H1 (cell line): ENCODE results near the gene P4HA1.

Source experiments
- CEBPB ChIP-seq: IDR thresholded peaks from 2 replicates; pipeline ENCODE4 v1.6.1; 2012; ENCODE audit warnings: low read depth, low read length
- CHD2 ChIP-seq: IDR thresholded peaks from 2 replicates; pipeline ENCODE4 v1.6.1; 2012; ENCODE audit warnings: low read length, improper control_type of control experiment
- CTCF ChIP-seq, 3 experiments: IDR thresholded peaks; 1 replicate in 2 of 3; 2 replicates in 1 of 3; pipeline versions ENCODE4 v1.5.1 to v1.6.1; 2011; ENCODE audit warnings: low read length in 3 of 3, mild to moderate bottlenecking in 3 of 3, inconsistent platforms in 2 of 3, low read depth in 1 of 3, moderate library complexity in 1 of 3; ENCODE audit not compliant: insufficient read depth in 1 of 3; ENCODE audit errors: control extremely low read depth in 1 of 3
- FOSL1 ChIP-seq: IDR thresholded peaks from 2 replicates; pipeline ENCODE4 v1.6.1; 2011; ENCODE audit warnings: mild to moderate bottlenecking, low read depth, low read length, moderate library complexity; ENCODE audit not compliant: insufficient read depth
- GABPA ChIP-seq: IDR thresholded peaks from 2 replicates; pipeline ENCODE4 v1.6.1; 2011; ENCODE audit warnings: mild to moderate bottlenecking, low read length, moderate library complexity, borderline replicate concordance; ENCODE audit not compliant: insufficient read depth
- POLR2A ChIP-seq, 2 experiments: IDR thresholded peaks; 1 replicate in 1 of 2; 2 replicates in 1 of 2; pipeline ENCODE4 v1.6.1; 2011; ENCODE audit warnings: low read depth in 2 of 2, low read length in 2 of 2, mild to moderate bottlenecking in 2 of 2; ENCODE audit errors: control extremely low read depth in 1 of 2
- YY1 ChIP-seq: IDR thresholded peaks from 2 replicates; pipeline ENCODE4 v1.6.1; 2011; ENCODE audit warnings: low read depth, mild to moderate bottlenecking, low read length
- ZNF274 ChIP-seq: IDR thresholded peaks from 2 replicates; pipeline ENCODE4 v1.7.0; 2012; ENCODE audit warnings: low read length, borderline replicate concordance; ENCODE audit errors: extremely low read depth
- TF ChIP-seq, protein P1 (sequence below): IDR thresholded peaks from 2 replicates; pipeline ENCODE4 v1.6.1; 2011; ENCODE audit warnings: low read length, improper control_type of control experiment

GRCh38 chr10:73060738-73061635, 35.7 kb downstream of the P4HA1 start:
- no peak for TF ChIP-seq CEBPB
- no peak for TF ChIP-seq CHD2
- TF ChIP-seq POLR2A (IDR thresholded peaks at IDR 0.05; ENCODE audit: control extremely low read depth in 1 of 2, low read depth in 2 of 2, low read length in 2 of 2) = no peak
- TF ChIP-seq FOSL1 = no peak
- peak in 2 of 3 experiments; percentile 40 to 52; a peak in 2 of 4 replicates for TF ChIP-seq CTCF (IDR thresholded peaks at IDR 0.05; ENCODE audit: control extremely low read depth in 1 of 3, insufficient read depth in 1 of 3, low read depth in 1 of 3, low read length in 3 of 3)
- TF ChIP-seq, protein P1, sequence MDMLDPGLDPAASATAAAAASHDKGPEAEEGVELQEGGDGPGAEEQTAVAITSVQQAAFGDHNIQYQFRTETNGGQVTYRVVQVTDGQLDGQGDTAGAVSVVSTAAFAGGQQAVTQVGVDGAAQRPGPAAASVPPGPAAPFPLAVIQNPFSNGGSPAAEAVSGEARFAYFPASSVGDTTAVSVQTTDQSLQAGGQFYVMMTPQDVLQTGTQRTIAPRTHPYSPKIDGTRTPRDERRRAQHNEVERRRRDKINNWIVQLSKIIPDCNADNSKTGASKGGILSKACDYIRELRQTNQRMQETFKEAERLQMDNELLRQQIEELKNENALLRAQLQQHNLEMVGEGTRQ = no peak
- no peak for TF ChIP-seq GABPA
- no peak for TF ChIP-seq ZNF274
- no peak for TF ChIP-seq YY1
